ENCODE data around the gene TRAPPC2.
"Not testable (repeated sequence)": the region's sequence is repeated elsewhere in the genome, so short reads cannot be mapped to it uniquely, and the experiment has no call there.

TRAPPC2 gene

GRCh38 chrX:13676885-13677284, 57.5 kb downstream of the TRAPPC2 start:
- no peaks in the 10 kb centered on the region for H3K27me3 Mint-ChIP-seq
- no peak for ATAC-seq

GRCh38 chrX:13673016-13673415, 61.4 kb downstream of the TRAPPC2 start:
- H3K27ac Mint-ChIP-seq = no peak overlapping the region
- no peaks in the 10 kb centered on the region for H3K27me3 Mint-ChIP-seq
- peaks cover 23% of the 10 kb centered on the region for H3K4me1 Mint-ChIP-seq
- no peak for DNase-seq
- no peak for ATAC-seq
- H3K4me3 Mint-ChIP-seq = no peak overlapping the region
- no peaks in the 10 kb centered on the region for H3K9me3 Mint-ChIP-seq

More at GRCh38 chrX:13676885-13677284, 57.5 kb downstream of the TRAPPC2 start:
- Mint-ChIP-seq H3K4me3 (no peak overlapping the region), H3K9me3 (no peaks in the 10 kb centered on the region), H3K4me1 (no peaks in the 10 kb centered on the region), H3K27ac (no peak overlapping the region)
- DNase-seq = no peak

- ATAC-seq (no peak), DNase-seq (no peak)
- no peak overlapping the region for H3K27ac Mint-ChIP-seq
- no peaks in the 10 kb centered on the region for H3K9me3 Mint-ChIP-seq
- peak overlapping the region in 1 of 2 donors; percentile 68 for H3K4me3 Mint-ChIP-seq
- peaks cover 27% of the 10 kb centered on the region for H3K4me1 Mint-ChIP-seq
- no peaks in the 10 kb centered on the region for H3K27me3 Mint-ChIP-seq
Observed at GRCh38 chrX:13670197-13670596, 64.2 kb downstream of the TRAPPC2 start.

- peaks cover 27% of the 10 kb centered on the region for H3K4me1 Mint-ChIP-seq
- ATAC-seq, DNase-seq, H3K27me3 Mint-ChIP-seq, H3K9me3 Mint-ChIP-seq: not testable (repeated sequence)
- peak overlapping the region; percentile 49 to 68 for H3K4me3 Mint-ChIP-seq
- peak overlapping the region; percentile 87 to 92 for H3K27ac Mint-ChIP-seq
Observed at GRCh38 chrX:13669755-13670154, 64.7 kb downstream of the TRAPPC2 start.

- Mint-ChIP-seq H3K27ac (peak overlapping the region; percentile 87 to 92), H3K4me3 (peak overlapping the region; percentile 49 to 68), H3K4me1 (peaks cover 27% of the 10 kb centered on the region), H3K27me3 (no peaks in the 10 kb centered on the region), H3K9me3 (no peaks in the 10 kb centered on the region)
- DNase-seq (peak; percentile 33 to 71), ATAC-seq (peak; percentile 94)
Observed at GRCh38 chrX:13669246-13669737, 65.1 kb downstream of the TRAPPC2 start.

- Mint-ChIP-seq H3K27me3 (no peaks in the 10 kb centered on the region), H3K27ac (no peak overlapping the region), H3K9me3 (no peaks in the 10 kb centered on the region), H3K4me1 (peaks cover 27% of the 10 kb centered on the region), H3K4me3 (no peak overlapping the region)
- DNase-seq = no peak
- ATAC-seq = no peak
Observed at GRCh38 chrX:13667919-13668318, 66.5 kb downstream of the TRAPPC2 start.

GRCh38 chrX:13666836-13667235, 67.6 kb downstream of the TRAPPC2 start:
- Mint-ChIP-seq H3K9me3 (no peaks in the 10 kb centered on the region), H3K4me3 (no peak overlapping the region), H3K27ac (no peak overlapping the region), H3K27me3 (no peaks in the 10 kb centered on the region), H3K4me1 (peaks cover 37% of the 10 kb centered on the region)
- ATAC-seq (no peak), DNase-seq (no peak)

- Mint-ChIP-seq H3K9me3 (no peaks in the 10 kb centered on the region), H3K4me1 (peaks cover 18% of the 10 kb centered on the region), H3K27ac (peak overlapping the region in 1 of 2 donors; percentile 12), H3K27me3 (no peaks in the 10 kb centered on the region), H3K4me3 (no peak overlapping the region)
- ATAC-seq = no peak
- no peak for DNase-seq
Observed at GRCh38 chrX:13664020-13664419, 70.4 kb downstream of the TRAPPC2 start.

- ATAC-seq = no peak
- no peak overlapping the region for H3K4me3 Mint-ChIP-seq
- H3K27ac Mint-ChIP-seq = no peak overlapping the region
- no peaks in the 10 kb centered on the region for H3K27me3 Mint-ChIP-seq
- no peaks in the 10 kb centered on the region for H3K9me3 Mint-ChIP-seq
- H3K4me1 Mint-ChIP-seq = peaks cover 25% of the 10 kb centered on the region
- no peak for DNase-seq
Observed at GRCh38 chrX:13662355-13662791, 72.0 kb downstream of the TRAPPC2 start.

Data from stimulated activated naive CD8-positive, alpha-beta T cell treated with anti-CD3 and anti-CD28 coated beads, Interleukin-15, amount 100 ng/mL, for 72 hours (primary cell).